DLD1 (cell line): ENCODE results near the gene SGO2.
"Not testable (repeated sequence)": the region's sequence is repeated elsewhere in the genome, so short reads cannot be mapped to it uniquely, and the experiment has no call there.

Experiments used
- in situ Hi-C: cut with HindIII; loops from 2 replicates; pipeline ENCODE4 v1.10.0; 2017; ENCODE audit warnings: low sequenced_read_pairs

SGO2 gene

GRCh38 chr2:200588076-200588678 lies 62.2 kb downstream of the SGO2 start:
- in situ Hi-C loops: no loop called here

GRCh38 chr2:200590090-200590489 lies 64.1 kb downstream of the SGO2 start:
- in situ Hi-C loops: no loop called here

GRCh38 chr2:200591308-200591707 lies 65.3 kb downstream of the SGO2 start:
- in situ Hi-C loops: no loop called here

- in situ Hi-C loops: no loop called here
These were observed 66.5 kb downstream of the SGO2 start for GRCh38 chr2:200592406-200593075.

GRCh38 chr2:200593905-200594304 lies 67.9 kb downstream of the SGO2 start:
- in situ Hi-C loops: no loop called here

GRCh38 chr2:200595913-200596312 lies 69.9 kb downstream of the SGO2 start:
- in situ Hi-C loops: no loop called here

GRCh38 chr2:200596774-200597570 lies 71.0 kb downstream of the SGO2 start:
- in situ Hi-C loops: no loop called here

- in situ Hi-C loops: no loop called here
These were observed 73.2 kb downstream of the SGO2 start for GRCh38 chr2:200599206-200599605.

GRCh38 chr2:200600549-200601225 lies 74.7 kb downstream of the SGO2 start:
- in situ Hi-C loops: no loop called here

- in situ Hi-C loops: no loop called here
These were observed 76.6 kb downstream of the SGO2 start for GRCh38 chr2:200602584-200602983.

GRCh38 chr2:200603972-200604371 lies 78.0 kb downstream of the SGO2 start:
- in situ Hi-C loops: no loop called here

- in situ Hi-C loops: no loop called here
These were observed 78.7 kb downstream of the SGO2 start for GRCh38 chr2:200604571-200605255.

GRCh38 chr2:200608341-200609027 lies 82.5 kb downstream of the SGO2 start:
- in situ Hi-C loops: no loop called here

- in situ Hi-C loops: no loop called here
These were observed 83.1 kb downstream of the SGO2 start for GRCh38 chr2:200609028-200609614.

GRCh38 chr2:200610217-200610616 lies 84.2 kb downstream of the SGO2 start:
- in situ Hi-C loops: not testable (repeated sequence)

GRCh38 chr2:200613692-200614091 lies 87.7 kb downstream of the SGO2 start:
- in situ Hi-C loops: no loop called here

- in situ Hi-C loops: no loop called here
These were observed 88.2 kb downstream of the SGO2 start for GRCh38 chr2:200614249-200614648.

- in situ Hi-C loops: no loop called here
These were observed 89.2 kb downstream of the SGO2 start for GRCh38 chr2:200615247-200615646.

- in situ Hi-C loops: no loop called here
These were observed 90.2 kb downstream of the SGO2 start for GRCh38 chr2:200616193-200616592.

GRCh38 chr2:200616656-200617055 lies 90.6 kb downstream of the SGO2 start:
- in situ Hi-C loops: no loop called here
